GM06990 (cell line): ENCODE results near the gene ISLR2.

Experiments
- DNase-seq: peaks from one replicate; pipeline ENCODE4 v3.0.0-alpha.2; 2011; ENCODE audit not compliant: insufficient read length; ENCODE audit errors: extremely low read depth
- H3K27me3 ChIP-seq: replicated peaks from 2 replicates; pipeline ENCODE4 v1.6.0; 2011; ENCODE audit warnings: low read length; ENCODE audit not compliant: control insufficient read depth, insufficient read depth
- H3K36me3 ChIP-seq: 2 replicates; pipeline ENCODE4 v1.5.1; 2011; ENCODE audit warnings: low read length; ENCODE audit not compliant: control insufficient read depth, insufficient read depth
- H3K4me3 ChIP-seq: replicated peaks from 2 replicates; pipeline ENCODE4 v1.5.1; 2011; ENCODE audit warnings: low read depth, mild to moderate bottlenecking, control low read depth, low read length
- TF ChIP-seq, protein P1 (sequence below): IDR thresholded peaks from 2 replicates; pipeline ENCODE4 v1.5.1; 2011; ENCODE audit warnings: low read length, control low read depth, mild to moderate bottlenecking, inconsistent platforms; ENCODE audit not compliant: insufficient read depth, poor library complexity, severe bottlenecking

The ISLR2 gene

GRCh38 chr15:74144153-74144775 lies 13.9 kb downstream of the ISLR2 start:
- Histone ChIP-seq H3K4me3 (no peak overlapping the region), H3K27me3 (no peaks in the 10 kb centered on the region), H3K36me3 (no peaks in the 10 kb centered on the region)
- TF ChIP-seq, protein P1, sequence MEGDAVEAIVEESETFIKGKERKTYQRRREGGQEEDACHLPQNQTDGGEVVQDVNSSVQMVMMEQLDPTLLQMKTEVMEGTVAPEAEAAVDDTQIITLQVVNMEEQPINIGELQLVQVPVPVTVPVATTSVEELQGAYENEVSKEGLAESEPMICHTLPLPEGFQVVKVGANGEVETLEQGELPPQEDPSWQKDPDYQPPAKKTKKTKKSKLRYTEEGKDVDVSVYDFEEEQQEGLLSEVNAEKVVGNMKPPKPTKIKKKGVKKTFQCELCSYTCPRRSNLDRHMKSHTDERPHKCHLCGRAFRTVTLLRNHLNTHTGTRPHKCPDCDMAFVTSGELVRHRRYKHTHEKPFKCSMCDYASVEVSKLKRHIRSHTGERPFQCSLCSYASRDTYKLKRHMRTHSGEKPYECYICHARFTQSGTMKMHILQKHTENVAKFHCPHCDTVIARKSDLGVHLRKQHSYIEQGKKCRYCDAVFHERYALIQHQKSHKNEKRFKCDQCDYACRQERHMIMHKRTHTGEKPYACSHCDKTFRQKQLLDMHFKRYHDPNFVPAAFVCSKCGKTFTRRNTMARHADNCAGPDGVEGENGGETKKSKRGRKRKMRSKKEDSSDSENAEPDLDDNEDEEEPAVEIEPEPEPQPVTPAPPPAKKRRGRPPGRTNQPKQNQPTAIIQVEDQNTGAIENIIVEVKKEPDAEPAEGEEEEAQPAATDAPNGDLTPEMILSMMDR = peak; percentile 39
- no peak for DNase-seq

DNA sequence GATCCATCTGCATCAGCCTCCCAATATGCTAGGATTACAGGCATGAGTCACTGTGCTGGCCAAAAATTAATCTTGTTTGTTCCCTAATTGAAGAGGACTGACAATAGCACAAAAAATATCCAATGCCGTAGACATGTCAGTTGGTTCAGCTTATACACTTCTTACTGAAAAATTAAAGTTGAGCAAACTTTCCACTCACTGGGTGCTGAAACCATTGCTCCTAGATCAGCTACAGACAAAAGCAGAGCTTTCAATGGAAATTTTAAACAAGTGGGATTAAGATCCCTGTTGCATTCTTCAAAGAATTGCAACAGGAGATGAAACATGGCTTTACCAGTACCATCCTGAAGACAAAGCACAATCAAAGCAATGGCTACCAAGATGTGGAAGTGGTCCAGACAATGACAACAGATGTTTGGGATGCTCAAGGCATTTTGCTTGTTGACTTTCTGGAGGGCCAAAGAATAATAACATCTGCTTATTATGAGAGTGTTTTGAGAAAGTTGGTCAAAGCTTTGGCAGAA lies 16.0 kb downstream of the ISLR2 start:
- H3K4me3 ChIP-seq = no peak overlapping the region
- TF ChIP-seq, protein P1 = no peak
- H3K27me3 ChIP-seq = no peaks in the 10 kb centered on the region
- H3K36me3 ChIP-seq = no peaks in the 10 kb centered on the region
- DNase-seq = no peak

- no peak for DNase-seq
- no peaks in the 10 kb centered on the region for H3K36me3 ChIP-seq
- H3K27me3 ChIP-seq = no peaks in the 10 kb centered on the region
- no peak overlapping the region for H3K4me3 ChIP-seq
- TF ChIP-seq, protein P1 = no peak
Measured at GRCh38 chr15:74147051-74147450, 16.7 kb downstream of the ISLR2 start.

DNA sequence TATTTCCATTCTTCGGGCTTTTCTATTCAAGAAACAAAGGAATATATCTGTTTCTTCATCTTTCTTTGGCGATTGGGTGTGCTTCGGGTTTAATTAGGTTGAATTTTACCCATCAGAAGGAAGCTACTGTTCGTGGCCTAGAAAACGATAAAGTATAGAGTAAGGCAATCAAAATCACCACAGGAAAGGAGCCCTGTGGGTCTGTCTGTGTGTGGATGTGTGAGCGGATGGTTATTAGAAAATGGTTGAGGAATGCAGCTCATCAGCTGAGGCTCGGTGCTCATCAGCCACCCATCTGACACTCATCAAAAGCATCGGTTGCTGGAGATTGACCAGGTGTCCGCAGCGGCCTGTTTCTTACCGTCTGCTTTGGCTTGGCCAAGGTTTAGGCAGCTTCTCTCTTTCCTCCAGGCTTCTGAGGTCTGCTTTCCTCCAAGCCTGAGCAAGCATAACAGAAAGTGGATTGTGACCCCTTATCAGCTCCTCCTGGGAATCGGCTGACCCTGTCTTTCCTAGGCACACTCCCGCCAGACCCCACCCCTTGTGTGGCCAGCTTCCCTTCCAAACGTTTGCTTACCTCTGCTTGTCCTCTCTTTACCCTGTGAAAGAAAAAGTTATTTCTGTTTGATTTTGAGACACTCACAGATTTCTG lies 25.5 kb downstream of the ISLR2 start:
- no peak for DNase-seq
- TF ChIP-seq, protein P1 = no peak
- no peaks in the 10 kb centered on the region for H3K36me3 ChIP-seq
- H3K4me3 ChIP-seq = no peak overlapping the region
- no peaks in the 10 kb centered on the region for H3K27me3 ChIP-seq

DNA sequence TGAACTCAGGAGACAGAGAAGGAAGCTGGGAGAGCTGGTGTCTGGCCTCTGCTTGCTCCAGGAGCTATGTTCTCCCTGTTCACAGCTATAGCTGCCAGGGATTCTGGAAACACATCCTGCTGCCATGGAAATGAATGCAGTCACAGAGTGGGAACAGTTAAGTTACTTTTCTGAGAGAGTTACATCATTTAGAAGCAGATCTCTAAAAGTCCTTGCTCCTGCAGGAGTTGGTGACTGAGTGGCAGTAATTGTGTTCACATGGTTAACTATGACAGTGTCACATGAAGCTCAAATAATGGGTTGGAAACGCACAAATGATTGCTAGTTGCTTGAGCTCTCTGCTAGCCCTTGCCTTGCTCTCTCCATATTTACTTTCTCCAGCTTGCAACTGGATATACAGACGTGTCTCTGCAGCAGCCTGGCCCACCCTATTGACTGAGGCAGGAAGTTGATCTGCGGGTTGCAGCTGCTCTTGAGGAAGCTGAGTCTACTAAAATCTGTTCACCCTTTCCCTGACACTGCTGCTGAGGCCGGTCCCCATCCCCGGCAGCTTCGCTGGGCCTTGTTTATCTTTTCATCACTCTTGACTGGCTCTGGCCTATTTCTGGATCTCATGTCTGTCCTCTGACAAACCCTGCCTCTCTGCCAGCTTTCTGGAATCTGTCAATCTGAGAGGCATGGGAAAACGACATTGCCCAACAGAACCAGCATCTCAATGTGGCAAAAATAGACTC lies 26.5 kb downstream of the ISLR2 start:
- DNase-seq = peak; percentile 36
- Histone ChIP-seq H3K36me3 (no peaks in the 10 kb centered on the region), H3K27me3 (no peaks in the 10 kb centered on the region), H3K4me3 (no peak overlapping the region)
- TF ChIP-seq, protein P1 = no peak
